MM.1S (cell line): ENCODE measurements around the gene SNX27.
A peak's percentile ranks its signal among the peaks of the same experiment; 100 is the strongest.
"Not testable (repeated sequence)": the region's sequence is repeated elsewhere in the genome, so short reads cannot be mapped to it uniquely, and the experiment has no call there.

Source experiments
- DNase-seq: peaks from one replicate; pipeline ENCODE4 v3.0.0-alpha.2; 2015
- H2AFZ ChIP-seq: fragments of 300-600 bp; sonication (generic); 2 replicates; pipeline ENCODE4 v1.6.0; 2016; ENCODE audit warnings: antibody characterized with exemption, low read length
- H3F3A ChIP-seq: fragments of 300-600 bp; sonication (generic); 2 replicates; pipeline ENCODE4 v1.6.1; 2016; ENCODE audit warnings: mild to moderate bottlenecking, antibody characterized with exemption, low read length, moderate library complexity, mixed read lengths; ENCODE audit not compliant: insufficient read depth
- H3K27ac ChIP-seq: fragments of 300-600 bp; sonication (generic); 2 replicates; pipeline ENCODE4 v1.5.1; 2016; ENCODE audit warnings: mild to moderate bottlenecking, low read length
- H3K27me3 ChIP-seq: fragments of 300-600 bp; sonication (generic); replicated peaks from 2 replicates; pipeline ENCODE4 v1.6.0; 2016; ENCODE audit warnings: low read length; ENCODE audit not compliant: insufficient read depth
- H3K36me3 ChIP-seq: fragments of 300-600 bp; sonication (generic); replicated peaks from 2 replicates; pipeline ENCODE4 v1.6.1; 2016; ENCODE audit warnings: mild to moderate bottlenecking, low read length, mixed read lengths; ENCODE audit not compliant: insufficient read depth
- H3K4me1 ChIP-seq: fragments of 300-600 bp; sonication (generic); 2 replicates; pipeline ENCODE4 v1.6.1; 2016; ENCODE audit warnings: low read length, mixed read lengths
- H3K4me2 ChIP-seq: fragments of 300-600 bp; sonication (generic); 2 replicates; pipeline ENCODE4 v1.6.0; 2016; ENCODE audit warnings: low read depth, low read length
- H3K4me3 ChIP-seq: fragments of 300-600 bp; sonication (generic); 2 replicates; pipeline ENCODE4 v1.5.1; 2016; ENCODE audit warnings: low read length, mixed read lengths
- H3K79me2 ChIP-seq: fragments of 300-600 bp; sonication (generic); 2 replicates; pipeline ENCODE4 v1.6.1; 2016; ENCODE audit warnings: mixed run types, low read length, mixed read lengths
- H3K9ac ChIP-seq: fragments of 300-600 bp; sonication (generic); 2 replicates; pipeline ENCODE4 v1.6.1; 2016; ENCODE audit warnings: low read length, mixed read lengths
- H3K9me2 ChIP-seq: fragments of 300-600 bp; sonication (generic); replicated peaks from 2 replicates; pipeline ENCODE4 v1.6.1; 2016; ENCODE audit warnings: mild to moderate bottlenecking, low read length, mixed read lengths; ENCODE audit not compliant: insufficient read depth
- H3K9me3 ChIP-seq: fragments of 300-600 bp; sonication (generic); replicated peaks from 2 replicates; pipeline ENCODE4 v1.6.1; 2016; ENCODE audit warnings: mild to moderate bottlenecking, low read length, mixed read lengths; ENCODE audit not compliant: insufficient read depth
- H4K20me1 ChIP-seq: fragments of 300-600 bp; sonication (generic); 2 replicates; pipeline ENCODE4 v1.6.1; 2016; ENCODE audit warnings: mild to moderate bottlenecking, low read length, moderate library complexity, mixed read lengths; ENCODE audit not compliant: insufficient read depth
- EZH2 ChIP-seq: fragments of 300-600 bp; sonication (generic); optimal IDR thresholded peaks from 2 replicates; pipeline ENCODE3; 2017; ENCODE audit warnings: low read depth, mild to moderate bottlenecking, antibody characterized with exemption, low read length, mixed read lengths
- EZH2phosphoT487 ChIP-seq: fragments of 300-600 bp; sonication (generic); IDR thresholded peaks from 2 replicates; pipeline ENCODE4 v1.6.1; 2018; ENCODE audit warnings: antibody characterized with exemption, low read length
- TF ChIP-seq, protein P1 (sequence below): fragments of 300-600 bp; sonication (generic); IDR thresholded peaks from 2 replicates; pipeline ENCODE4 v1.5.1; 2016; ENCODE audit warnings: antibody characterized with exemption, low read length, mixed read lengths

SNX27 gene

DNA sequence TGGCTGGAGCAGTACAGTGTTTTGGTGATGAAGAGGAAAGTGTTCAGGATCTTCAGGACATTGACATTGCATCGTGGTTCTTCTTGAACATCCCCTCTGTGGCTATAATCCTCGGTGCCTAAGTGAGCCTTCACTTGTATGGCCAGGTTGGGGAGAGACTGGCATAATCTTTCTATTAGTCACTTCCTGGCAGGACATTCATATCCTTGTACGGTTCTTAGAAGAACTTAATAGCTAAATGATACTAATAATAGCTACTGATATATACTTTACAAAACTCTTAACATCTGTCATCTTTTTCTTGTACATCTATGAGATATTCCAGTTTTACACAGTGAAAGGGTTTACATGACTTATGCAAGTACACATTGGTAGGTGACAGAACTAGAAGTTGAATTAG, 69.0 kb downstream of the SNX27 start:
- Histone ChIP-seq H3K4me2 (no peak overlapping the region), H3K4me3 (no peak overlapping the region), H3K79me2 (no peaks in the 10 kb centered on the region), H4K20me1 (no peaks in the 10 kb centered on the region), H3K4me1 (no peaks in the 10 kb centered on the region), H3K9me3 (no peaks in the 10 kb centered on the region), H3K27ac (no peak overlapping the region), H2AFZ (no peak overlapping the region), H3K27me3 (no peaks in the 10 kb centered on the region), H3K9ac (no peak overlapping the region), H3K36me3 (no peaks in the 10 kb centered on the region), H3F3A (no peaks in the 10 kb centered on the region), H3K9me2 (no peaks in the 10 kb centered on the region)
- DNase-seq: peak; percentile 15
- no peak for TF ChIP-seq EZH2
- TF ChIP-seq, protein P1, sequence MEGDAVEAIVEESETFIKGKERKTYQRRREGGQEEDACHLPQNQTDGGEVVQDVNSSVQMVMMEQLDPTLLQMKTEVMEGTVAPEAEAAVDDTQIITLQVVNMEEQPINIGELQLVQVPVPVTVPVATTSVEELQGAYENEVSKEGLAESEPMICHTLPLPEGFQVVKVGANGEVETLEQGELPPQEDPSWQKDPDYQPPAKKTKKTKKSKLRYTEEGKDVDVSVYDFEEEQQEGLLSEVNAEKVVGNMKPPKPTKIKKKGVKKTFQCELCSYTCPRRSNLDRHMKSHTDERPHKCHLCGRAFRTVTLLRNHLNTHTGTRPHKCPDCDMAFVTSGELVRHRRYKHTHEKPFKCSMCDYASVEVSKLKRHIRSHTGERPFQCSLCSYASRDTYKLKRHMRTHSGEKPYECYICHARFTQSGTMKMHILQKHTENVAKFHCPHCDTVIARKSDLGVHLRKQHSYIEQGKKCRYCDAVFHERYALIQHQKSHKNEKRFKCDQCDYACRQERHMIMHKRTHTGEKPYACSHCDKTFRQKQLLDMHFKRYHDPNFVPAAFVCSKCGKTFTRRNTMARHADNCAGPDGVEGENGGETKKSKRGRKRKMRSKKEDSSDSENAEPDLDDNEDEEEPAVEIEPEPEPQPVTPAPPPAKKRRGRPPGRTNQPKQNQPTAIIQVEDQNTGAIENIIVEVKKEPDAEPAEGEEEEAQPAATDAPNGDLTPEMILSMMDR: no peak
- no peak for TF ChIP-seq EZH2phosphoT487

DNA sequence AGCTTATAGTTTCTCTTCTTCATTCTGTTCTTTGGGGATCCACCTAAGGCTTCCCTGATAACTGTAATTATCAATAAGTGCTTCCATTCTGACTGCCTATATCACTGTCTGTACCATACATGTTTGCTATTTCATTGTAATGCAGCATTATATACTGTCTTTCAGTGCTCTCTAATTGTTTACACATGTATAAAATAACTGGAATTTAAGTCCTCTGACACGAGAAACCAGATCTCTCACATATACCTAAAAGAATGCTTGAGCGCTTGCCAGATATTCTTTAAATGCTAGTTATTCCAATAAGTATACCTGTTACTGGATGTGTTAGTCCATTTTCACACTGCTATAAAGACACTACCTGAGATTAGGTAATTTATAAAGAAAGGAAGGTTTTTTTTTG, 70.1 kb downstream of the SNX27 start:
- TF ChIP-seq, protein P1: no peak
- no peak for TF ChIP-seq EZH2phosphoT487
- no peak for TF ChIP-seq EZH2
- H3K9me3 ChIP-seq: no peaks in the 10 kb centered on the region
- no peaks in the 10 kb centered on the region for H3K27me3 ChIP-seq
- no peak overlapping the region for H3K4me3 ChIP-seq
- no peak for DNase-seq
- H3K9ac ChIP-seq: no peak overlapping the region
- H3K79me2 ChIP-seq: no peaks in the 10 kb centered on the region
- H3F3A ChIP-seq: no peaks in the 10 kb centered on the region
- H3K4me1 ChIP-seq: no peaks in the 10 kb centered on the region
- no peaks in the 10 kb centered on the region for H3K36me3 ChIP-seq
- no peaks in the 10 kb centered on the region for H3K9me2 ChIP-seq
- no peak overlapping the region for H2AFZ ChIP-seq
- H3K27ac ChIP-seq: no peak overlapping the region
- no peak overlapping the region for H3K4me2 ChIP-seq
- H4K20me1 ChIP-seq: no peaks in the 10 kb centered on the region

DNA sequence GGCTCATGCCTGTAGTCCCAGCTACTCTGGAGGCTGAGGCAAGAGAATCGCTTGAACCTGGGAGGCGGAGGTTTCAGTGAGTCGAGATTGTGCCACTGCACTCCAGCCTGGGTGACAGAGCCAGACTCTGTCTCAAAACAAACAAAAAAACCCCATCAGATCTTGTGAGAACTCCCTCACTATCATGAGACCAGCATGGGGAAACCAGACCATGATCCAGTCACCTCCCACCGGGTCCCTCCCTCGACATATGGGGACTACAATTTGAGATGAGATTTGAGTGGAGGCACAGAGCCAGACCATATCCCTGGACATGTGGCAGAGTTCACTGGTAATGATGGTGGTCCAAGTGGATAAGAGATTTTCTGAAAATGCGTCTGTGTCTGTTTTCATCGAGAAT, 71.1 kb downstream of the SNX27 start:
- H3K9ac ChIP-seq, H3K9me3 ChIP-seq, H3K9me2 ChIP-seq, H3K4me3 ChIP-seq, H3K4me2 ChIP-seq, H4K20me1 ChIP-seq, H3K4me1 ChIP-seq, H3K27ac ChIP-seq, H3F3A ChIP-seq, H3K27me3 ChIP-seq, H3K79me2 ChIP-seq, DNase-seq, H3K36me3 ChIP-seq, H2AFZ ChIP-seq: not testable (repeated sequence)

DNA sequence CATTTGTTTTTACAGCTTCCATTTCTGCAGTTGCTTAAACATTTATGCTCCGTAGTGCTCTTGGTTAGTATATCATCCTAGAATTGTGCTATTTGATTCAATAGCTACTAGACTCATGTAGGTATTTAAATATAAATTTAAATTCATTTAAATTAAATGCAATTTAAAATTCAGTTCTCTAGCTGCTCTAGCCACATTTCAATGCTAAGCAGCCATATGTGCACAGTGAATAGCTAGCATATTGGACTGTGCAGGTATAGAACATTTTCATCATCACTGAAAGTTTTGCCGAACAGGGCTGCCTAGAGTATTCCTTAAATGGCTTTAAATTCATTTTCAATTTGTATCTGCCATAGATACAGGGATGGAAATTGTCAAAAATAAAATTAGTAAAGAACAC, 72.3 kb downstream of the SNX27 start:
- no peak for TF ChIP-seq EZH2phosphoT487
- TF ChIP-seq, protein P1: no peak
- TF ChIP-seq EZH2: no peak
- no peak for DNase-seq
- Histone ChIP-seq H4K20me1 (no peaks in the 10 kb centered on the region), H3K36me3 (no peaks in the 10 kb centered on the region), H3K9ac (no peak overlapping the region), H3K27me3 (no peaks in the 10 kb centered on the region), H3K4me2 (no peak overlapping the region), H3K9me2 (no peaks in the 10 kb centered on the region), H3K27ac (no peak overlapping the region), H3K79me2 (no peaks in the 10 kb centered on the region), H3K4me3 (no peak overlapping the region), H3F3A (no peaks in the 10 kb centered on the region), H3K9me3 (no peaks in the 10 kb centered on the region), H2AFZ (no peak overlapping the region), H3K4me1 (no peaks in the 10 kb centered on the region)
